ENCODE results near the gene RPL36. TPM values are rescaled to one million over a fixed set of nuclear protein-coding genes. Genes with fewer than 3 reads are reported as not detected.
A peak's percentile ranks its signal among the peaks of the same experiment; 100 is the strongest.

Gene RPL36
- total RNA-seq, 1 experiment from 2014 or later = 1,504 TPM

DNA sequence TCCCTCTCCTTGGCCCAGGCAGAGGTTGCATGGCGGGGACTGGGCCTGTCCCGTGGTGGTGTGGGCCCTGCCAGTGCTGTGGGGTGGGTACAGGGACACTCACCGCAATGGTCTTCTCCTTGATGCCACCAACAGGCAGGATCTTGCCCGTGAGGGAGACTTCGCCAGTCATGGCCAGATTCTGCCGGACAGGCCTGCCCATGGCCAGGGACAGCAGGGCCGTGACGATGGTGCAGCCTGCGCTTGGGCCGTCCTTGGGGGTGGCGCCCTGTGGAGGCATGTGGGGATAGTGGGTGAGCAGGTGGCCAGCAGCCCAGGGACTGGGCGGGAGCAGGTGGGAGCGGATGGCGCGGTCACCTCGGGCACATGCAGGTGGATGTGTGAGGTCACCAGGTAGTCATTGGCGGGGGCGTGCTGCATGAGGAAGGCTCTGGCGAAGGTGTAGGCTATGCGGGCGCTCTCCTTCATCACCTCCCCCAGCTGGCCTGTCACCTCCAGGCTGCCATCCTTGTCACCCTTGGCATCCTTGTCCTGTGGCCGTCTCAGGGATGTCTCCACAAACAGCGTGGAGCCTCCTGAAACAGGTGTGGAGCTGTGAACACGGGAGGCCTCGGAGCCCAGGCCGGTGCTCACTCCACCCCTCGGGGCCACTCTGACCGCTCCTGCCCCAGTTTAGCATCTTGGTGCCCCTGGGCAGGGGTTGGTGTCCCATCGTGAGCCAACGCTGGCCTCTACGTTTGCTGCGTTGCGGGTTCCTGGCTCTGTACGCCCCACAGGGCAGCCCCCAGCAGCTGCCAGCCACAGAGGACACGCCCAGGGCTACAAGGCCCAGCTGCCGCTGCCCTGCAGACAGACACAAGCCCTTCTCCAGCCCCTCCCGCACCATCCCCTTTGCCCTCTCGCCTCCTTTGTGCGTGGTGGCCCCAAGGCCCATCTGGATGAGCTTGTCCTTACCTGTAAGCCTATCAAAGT, 3.4 kb downstream of the RPL36 start:
- no peaks in the 10 kb centered on the region for H3K9me3 ChIP-seq (ENCODE audit: control insufficient read depth in 1 of 2, insufficient read depth in 1 of 2, low read depth in 1 of 2, low read length in 2 of 2)
- DNase-seq (ENCODE audit: low read depth, low spot score) (no peak), ATAC-seq (peak; percentile 1; the same call in 1 of the 2 replicates)
- no peak overlapping the region for H3K4me2 ChIP-seq (ENCODE audit: low read length)
- no peaks in the 10 kb centered on the region for H3K9me2 ChIP-seq (ENCODE audit: insufficient read depth)
- ChIA-PET CTCF (no interaction called here), RAD21 (ENCODE audit: low non-redundant PET in 1 of 2, low total read pairs in 2 of 2, uncharacterized antibody in 2 of 2, unreplicated experiment in 2 of 2) (no interaction called here), POLR2A (no interaction called here)
- peak overlapping the region; percentile 93 for H3K27ac ChIP-seq (ENCODE audit: low read depth, low read length)
- TF ChIP-seq POLR2AphosphoS5 (IDR thresholded peaks at IDR 0.05; ENCODE audit: low read depth, low read length) (peak; percentile 7; the same call in 1 of the 2 replicates), RAD21 (IDR thresholded peaks at IDR 0.05; ENCODE audit: low read depth) (no peak)
- H3K27me3 ChIP-seq (ENCODE audit: insufficient read depth, low read length) = no peaks in the 10 kb centered on the region
- H3K4me3 ChIP-seq (replicated peaks in 1 of 2; ENCODE audit: low read depth in 1 of 2, low read length in 2 of 2) = no peak overlapping the region
- intact Hi-C loops (cut with micrococcal nuclease) = no loop called here
- BruUV-seq (replicated peaks) = no TSS peak
- H3K4me1 ChIP-seq (ENCODE audit: control insufficient read depth in 1 of 2, insufficient read depth in 2 of 2, low read length in 2 of 2) = peaks cover 4 to 28% of the 10 kb centered on the region in 2 experiments; a peak in 3 of 4 replicates
- H2AFZ ChIP-seq (ENCODE audit: low read depth, low read length, poor library complexity, severe bottlenecking) = no peak overlapping the region
- peaks cover 16 to 59% of the 10 kb centered on the region in 2 experiments; a peak in 3 of 4 replicates for H3K36me3 ChIP-seq (ENCODE audit: control insufficient read depth in 1 of 2, insufficient read depth in 2 of 2, low read length in 2 of 2)
- H3K79me2 ChIP-seq (ENCODE audit: insufficient read depth, low read length) = peaks cover 60% of the 10 kb centered on the region
- H3K9ac ChIP-seq (ENCODE audit: low read length) = peak overlapping the region; percentile 100; the same call in 1 of the 2 replicates
- H4K20me1 ChIP-seq (ENCODE audit: insufficient read depth) = peaks cover 17% of the 10 kb centered on the region; the same call in 1 of the 2 replicates

DNA sequence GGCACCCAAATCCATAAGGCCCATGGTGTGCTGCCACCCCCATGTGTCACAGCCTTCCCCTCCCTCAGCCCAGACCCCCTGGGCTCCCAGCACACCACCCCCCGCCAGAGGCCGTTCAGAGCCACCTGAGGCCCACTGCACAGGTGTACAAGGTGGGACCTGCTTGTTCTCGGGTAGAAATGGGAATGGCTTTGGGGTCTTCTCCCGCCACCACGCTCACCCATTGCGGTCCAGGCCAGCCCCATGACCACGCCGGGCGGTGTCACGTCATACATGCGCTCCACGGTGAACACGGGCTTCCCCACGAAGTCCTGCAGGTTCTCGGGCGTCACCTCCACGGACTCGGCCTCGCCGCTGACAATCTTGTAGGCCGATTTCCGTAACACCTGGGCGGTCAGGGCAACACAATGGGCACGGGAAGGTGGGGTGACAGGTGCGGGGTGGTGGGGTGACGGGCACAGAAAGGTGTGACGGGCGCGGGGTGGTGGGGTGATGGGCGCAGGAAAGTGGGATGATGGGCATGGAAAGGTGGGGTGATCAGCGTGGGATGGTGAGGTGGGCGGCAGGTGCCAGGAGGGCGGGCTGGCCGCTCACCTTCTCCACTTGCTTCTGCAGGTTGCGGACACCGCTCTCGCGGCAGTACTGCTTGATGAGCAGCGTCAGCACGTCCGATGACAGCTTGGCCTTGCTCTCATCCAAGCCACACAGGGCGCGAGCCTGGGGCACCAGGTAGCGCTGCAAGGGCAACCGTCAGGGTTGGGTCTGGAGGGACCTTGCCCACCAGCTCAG, 4.3 kb downstream of the RPL36 start:
- Histone ChIP-seq H3K36me3 (ENCODE audit: control insufficient read depth in 1 of 2, insufficient read depth in 2 of 2, low read length in 2 of 2) (peaks cover 16 to 68% of the 10 kb centered on the region in 2 experiments; a peak in 3 of 4 replicates), H3K27me3 (ENCODE audit: insufficient read depth, low read length) (no peaks in the 10 kb centered on the region), H3K79me2 (ENCODE audit: insufficient read depth, low read length) (peaks cover 62% of the 10 kb centered on the region), H4K20me1 (ENCODE audit: insufficient read depth) (peaks cover 17% of the 10 kb centered on the region; the same call in 1 of the 2 replicates), H3K4me3 (replicated peaks in 1 of 2; ENCODE audit: low read depth in 1 of 2, low read length in 2 of 2) (no peak overlapping the region), H3K9me2 (ENCODE audit: insufficient read depth) (no peaks in the 10 kb centered on the region), H2AFZ (ENCODE audit: low read depth, low read length, poor library complexity, severe bottlenecking) (no peak overlapping the region), H3K9ac (ENCODE audit: low read length) (no peak overlapping the region), H3K27ac (ENCODE audit: low read depth, low read length) (peak overlapping the region; percentile 93; the same call in 1 of the 2 replicates), H3K9me3 (ENCODE audit: control insufficient read depth in 1 of 2, insufficient read depth in 1 of 2, low read depth in 1 of 2, low read length in 2 of 2) (no peaks in the 10 kb centered on the region), H3K4me2 (ENCODE audit: low read length) (no peak overlapping the region), H3K4me1 (ENCODE audit: control insufficient read depth in 1 of 2, insufficient read depth in 2 of 2, low read length in 2 of 2) (peaks cover 4 to 23% of the 10 kb centered on the region in 2 experiments; a peak in 2 of 4 replicates)
- intact Hi-C loops (cut with micrococcal nuclease) = no loop called here
- POLR2A ChIA-PET = no interaction called here
- BruUV-seq (replicated peaks) = no TSS peak
- 0 out of 2 replicates have a peak, but pooled peaks have one; percentile 36 for TF ChIP-seq POLR2AphosphoS5 (IDR thresholded peaks at IDR 0.05; ENCODE audit: low read depth, low read length)
- no peak for TF ChIP-seq ZFX (IDR thresholded peaks at IDR 0.05)
- DNase-seq (ENCODE audit: low read depth, low spot score) (no peak), ATAC-seq (no peak)
- CTCF ChIA-PET = no interaction called here
- RAD21 ChIA-PET (ENCODE audit: low non-redundant PET in 1 of 2, low total read pairs in 2 of 2, uncharacterized antibody in 2 of 2, unreplicated experiment in 2 of 2) = no interaction called here

Measured in HCT116 (cell line).